ENCODE measurements around the gene RPS6KA3. TPM values are rescaled to one million over a fixed set of nuclear protein-coding genes. Genes with fewer than 3 reads are reported as not detected.

RPS6KA3 gene
- total and polyA plus RNA-seq, 2 experiments from 2014 or later = 38.6 to 99.4 TPM

DNA sequence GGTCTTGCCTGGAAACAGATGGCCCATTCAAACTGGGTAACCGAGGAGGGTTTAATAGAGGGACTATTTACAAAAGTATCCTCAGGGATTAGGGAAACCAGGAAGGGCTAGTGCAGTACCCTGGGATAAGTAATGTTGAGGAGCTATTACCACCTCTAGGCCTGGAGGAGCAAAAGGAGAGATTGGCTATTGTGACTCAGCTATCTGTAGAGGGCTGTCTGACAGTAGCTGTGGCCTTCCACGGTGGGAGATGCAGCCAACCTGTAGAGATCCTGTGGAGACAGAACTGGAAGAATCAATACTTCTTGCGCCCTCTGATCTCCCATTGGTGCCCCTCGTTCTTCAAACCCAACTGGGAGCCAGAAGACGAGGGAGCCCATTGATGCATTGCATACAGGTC lies 34.1 kb upstream of the RPS6KA3 start:
- Histone ChIP-seq H3K36me3 (replicated peaks; ENCODE audit: insufficient read depth, low read depth) (no peaks in the 10 kb centered on the region), H3K27ac (no peak overlapping the region), H3K79me2 (no peaks in the 10 kb centered on the region), H3K4me1 (ENCODE audit: insufficient read depth) (no peaks in the 10 kb centered on the region), H3K4me2 (no peak overlapping the region), H3K27me3 (no peaks in the 10 kb centered on the region), H4K20me1 (ENCODE audit: insufficient read depth, poor library complexity, severe bottlenecking) (no peaks in the 10 kb centered on the region), H3K4me3 (no peak overlapping the region), H2AFZ (no peak overlapping the region), H3K9me3 (ENCODE audit: low read depth) (no peaks in the 10 kb centered on the region), H3K9me2 (replicated peaks; ENCODE audit: insufficient read depth) (no peaks in the 10 kb centered on the region)
- no peak for TF ChIP-seq EZH2phosphoT487 (IDR thresholded peaks at IDR 0.05; ENCODE audit: low read depth, severe bottlenecking, unreplicated experiment)
- 80% methylated on average over 5 of the region's 5 CpGs for WGBS (ENCODE audit: low lambda C conversion rate, missing lambda C conversion rate)
- no peak for DNase-seq (ENCODE audit: low spot score)

GRCh38 chrX:20294957-20295356 lies 28.2 kb upstream of the RPS6KA3 start:
- H2AFZ ChIP-seq = no peak overlapping the region
- H3K4me1 ChIP-seq (ENCODE audit: insufficient read depth) = no peaks in the 10 kb centered on the region
- no peak overlapping the region for H3K4me2 ChIP-seq
- WGBS (ENCODE audit: low lambda C conversion rate, missing lambda C conversion rate) = 69% methylated on average over 2 of the region's 2 CpGs
- H3K9me3 ChIP-seq (ENCODE audit: low read depth) = no peaks in the 10 kb centered on the region
- no peak for TF ChIP-seq CTCF (IDR thresholded peaks at IDR 0.05; ENCODE audit: poor library complexity)
- TF ChIP-seq EZH2 (IDR thresholded peaks at IDR 0.05; ENCODE audit: borderline replicate concordance) = no peak
- no peak for TF ChIP-seq EZH2phosphoT487 (IDR thresholded peaks at IDR 0.05; ENCODE audit: low read depth, severe bottlenecking, unreplicated experiment)
- H3K79me2 ChIP-seq = no peaks in the 10 kb centered on the region
- H4K20me1 ChIP-seq (ENCODE audit: insufficient read depth, poor library complexity, severe bottlenecking) = no peaks in the 10 kb centered on the region
- DNase-seq (ENCODE audit: low spot score) = no peak
- no peaks in the 10 kb centered on the region for H3K27me3 ChIP-seq
- H3K27ac ChIP-seq = no peak overlapping the region
- no peak overlapping the region for H3K4me3 ChIP-seq
- no peaks in the 10 kb centered on the region for H3K9me2 ChIP-seq (replicated peaks; ENCODE audit: insufficient read depth)
- no peaks in the 10 kb centered on the region for H3K36me3 ChIP-seq (replicated peaks; ENCODE audit: insufficient read depth, low read depth)

GRCh38 chrX:20294284-20294683 lies 27.6 kb upstream of the RPS6KA3 start:
- Histone ChIP-seq H3K27me3 (no peaks in the 10 kb centered on the region), H3K4me1 (ENCODE audit: insufficient read depth) (no peaks in the 10 kb centered on the region), H3K9me3 (ENCODE audit: low read depth) (no peaks in the 10 kb centered on the region), H3K4me2 (no peak overlapping the region), H4K20me1 (ENCODE audit: insufficient read depth, poor library complexity, severe bottlenecking) (no peaks in the 10 kb centered on the region), H2AFZ (no peak overlapping the region), H3K36me3 (replicated peaks; ENCODE audit: insufficient read depth, low read depth) (no peaks in the 10 kb centered on the region), H3K4me3 (no peak overlapping the region), H3K79me2 (no peaks in the 10 kb centered on the region), H3K27ac (no peak overlapping the region), H3K9me2 (replicated peaks; ENCODE audit: insufficient read depth) (no peaks in the 10 kb centered on the region)
- no peak for DNase-seq (ENCODE audit: low spot score)
- TF ChIP-seq EZH2phosphoT487 (IDR thresholded peaks at IDR 0.05; ENCODE audit: low read depth, severe bottlenecking, unreplicated experiment) = no peak
- no peak for TF ChIP-seq CTCF (IDR thresholded peaks at IDR 0.05; ENCODE audit: poor library complexity)
- no peak for TF ChIP-seq EZH2 (IDR thresholded peaks at IDR 0.05; ENCODE audit: borderline replicate concordance)

DNA sequence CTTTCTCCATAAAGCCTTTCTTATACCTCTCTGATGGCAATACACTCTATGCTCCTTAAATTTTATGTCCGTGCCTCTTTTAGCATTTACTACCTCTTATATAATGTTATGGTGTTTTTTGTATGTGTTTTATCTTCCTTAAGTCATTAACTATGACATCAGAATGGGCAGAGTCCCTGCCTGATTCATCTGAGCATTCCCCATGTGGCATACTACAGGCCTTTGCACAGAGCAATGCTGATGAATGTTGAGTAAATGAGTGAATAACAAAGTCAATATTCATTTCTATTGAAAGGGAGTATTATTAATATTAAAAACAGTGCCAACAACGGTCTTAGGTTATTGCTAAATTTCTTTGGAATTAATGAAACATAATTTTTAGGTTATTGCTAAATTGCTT lies 18.8 kb upstream of the RPS6KA3 start:
- DNase-seq (ENCODE audit: low spot score) = no peak
- Histone ChIP-seq H3K4me1 (ENCODE audit: insufficient read depth) (no peaks in the 10 kb centered on the region), H2AFZ (no peak overlapping the region), H3K27ac (no peak overlapping the region), H3K9me3 (ENCODE audit: low read depth) (no peaks in the 10 kb centered on the region), H3K4me3 (no peak overlapping the region), H3K4me2 (no peak overlapping the region), H3K79me2 (no peaks in the 10 kb centered on the region), H3K9me2 (replicated peaks; ENCODE audit: insufficient read depth) (no peaks in the 10 kb centered on the region), H3K27me3 (no peaks in the 10 kb centered on the region), H4K20me1 (ENCODE audit: insufficient read depth, poor library complexity, severe bottlenecking) (no peaks in the 10 kb centered on the region), H3K36me3 (replicated peaks; ENCODE audit: insufficient read depth, low read depth) (no peaks in the 10 kb centered on the region)
- WGBS (ENCODE audit: low lambda C conversion rate, missing lambda C conversion rate) = 43% methylated on average over 2 of the region's 2 CpGs
- TF ChIP-seq CTCF (IDR thresholded peaks at IDR 0.05; ENCODE audit: poor library complexity) = no peak
- no peak for TF ChIP-seq EZH2 (IDR thresholded peaks at IDR 0.05; ENCODE audit: borderline replicate concordance)
- TF ChIP-seq EZH2phosphoT487 (IDR thresholded peaks at IDR 0.05; ENCODE audit: low read depth, severe bottlenecking, unreplicated experiment) = no peak
